T-helper 9 cell (primary cell): ENCODE measurements around the gene UGT1A3.
A peak's percentile ranks its signal among the peaks of the same experiment; 100 is the strongest.
"Not testable (repeated sequence)": the region's sequence is repeated elsewhere in the genome, so short reads cannot be mapped to it uniquely, and the experiment has no call there.

Experiments
- DNase-seq: peaks from one replicate; pipeline ENCODE4 v3.0.0-alpha.2; 2020

Gene UGT1A3

GRCh38 chr2:233708942-233709341, 19.9 kb upstream of the UGT1A3 start:
- no peak for DNase-seq

GRCh38 chr2:233711312-233712008, 17.4 kb upstream of the UGT1A3 start:
- peak; percentile 58 for DNase-seq

- DNase-seq, result no peak
Observed at GRCh38 chr2:233712611-233713261, 16.1 kb upstream of the UGT1A3 start, which contains the start of gene UGT1A5. Gene UGT1A5 (plus strand): TSS chr2:233712907. CDS start chr2:233712992, 85 bp downstream.

- no peak for DNase-seq
Observed at GRCh38 chr2:233713262-233713615, 15.6 kb upstream of the UGT1A3 start.

- no peak for DNase-seq
Observed at GRCh38 chr2:233714121-233714520, 14.7 kb upstream of the UGT1A3 start.

- no peak for DNase-seq
Observed at GRCh38 chr2:233718552-233718951, 10.3 kb upstream of the UGT1A3 start, which contains the start of gene UGT1A4. Gene UGT1A4 (plus strand): TSS chr2:233718736. CDS start chr2:233718821, 85 bp downstream.

- DNase-seq, result not testable (repeated sequence)
Observed at GRCh38 chr2:233736868-233737653, 8.2 kb downstream of the UGT1A3 start.

GRCh38 chr2:233740870-233741269, 12.0 kb downstream of the UGT1A3 start:
- DNase-seq, result no peak

- no peak for DNase-seq
Observed at GRCh38 chr2:233743464-233744259, 14.8 kb downstream of the UGT1A3 start.

GRCh38 chr2:233745073-233745755, 16.4 kb downstream of the UGT1A3 start:
- no peak for DNase-seq

- not testable (repeated sequence) for DNase-seq
Observed at GRCh38 chr2:233745838-233746237, 17.0 kb downstream of the UGT1A3 start.

GRCh38 chr2:233746475-233747282, 17.8 kb downstream of the UGT1A3 start:
- DNase-seq, result no peak

- DNase-seq, result no peak
Observed at GRCh38 chr2:233747283-233747544, 18.4 kb downstream of the UGT1A3 start.

- not testable (repeated sequence) for DNase-seq
Observed at GRCh38 chr2:233750689-233751088, 21.8 kb downstream of the UGT1A3 start.

- not testable (repeated sequence) for DNase-seq
Observed at GRCh38 chr2:233751212-233752009, 22.6 kb downstream of the UGT1A3 start.

- no peak for DNase-seq
Observed at GRCh38 chr2:233754872-233755611, 26.2 kb downstream of the UGT1A3 start.

- DNase-seq, result no peak
Observed at GRCh38 chr2:233756429-233757081, 27.7 kb downstream of the UGT1A3 start.

GRCh38 chr2:233758141-233758540, 29.3 kb downstream of the UGT1A3 start:
- no peak for DNase-seq

- DNase-seq, result no peak
Observed at GRCh38 chr2:233758849-233759248, 30.0 kb downstream of the UGT1A3 start.
